Fibroblast of villous mesenchyme (primary cell): ENCODE data around the gene PEPD. TPM values are rescaled to one million over a fixed set of nuclear protein-coding genes. Genes with fewer than 3 reads are reported as not detected.

ENCODE experiments used
- DNase-seq: peaks from one replicate; pipeline ENCODE4 v3.0.0-alpha.2; 2010; ENCODE audit warnings: low read depth
- H3K4me3 ChIP-seq: 2 replicates; pipeline ENCODE4 v1.5.1; 2011; ENCODE audit warnings: low read depth, mild to moderate bottlenecking, low read length
- CTCF ChIP-seq: IDR thresholded peaks from 2 replicates; pipeline ENCODE4 v1.5.1; 2012; ENCODE audit warnings: low read depth, mild to moderate bottlenecking, low read length; ENCODE audit not compliant: insufficient read depth
- total RNA-seq: library from RNA; depleted of rRNA; stranded (reverse); fragments of >200 nt; gene quantifications from 2 replicates; pipeline ENCODE4 v1.2.3, GENCODE V29; 2012

Gene PEPD
- total RNA-seq, 1 donor: 66.1 TPM

- no peak for DNase-seq
- no peak overlapping the region for H3K4me3 ChIP-seq
- no peak for TF ChIP-seq CTCF
Observed at GRCh38 chr19:33426621-33427361, 94.8 kb downstream of the PEPD start.

GRCh38 chr19:33424181-33424580 lies 97.4 kb downstream of the PEPD start:
- no peak overlapping the region for H3K4me3 ChIP-seq
- no peak for TF ChIP-seq CTCF
- no peak for DNase-seq

GRCh38 chr19:33422369-33423180 lies 99.0 kb downstream of the PEPD start:
- TF ChIP-seq CTCF: no peak
- H3K4me3 ChIP-seq: no peak overlapping the region
- DNase-seq: no peak

- no peak for DNase-seq
- no peak overlapping the region for H3K4me3 ChIP-seq
- no peak for TF ChIP-seq CTCF
Observed at GRCh38 chr19:33421368-33421767, 100.2 kb downstream of the PEPD start.

GRCh38 chr19:33420821-33421220 lies 100.8 kb downstream of the PEPD start:
- TF ChIP-seq CTCF: no peak
- no peak for DNase-seq
- no peak overlapping the region for H3K4me3 ChIP-seq

GRCh38 chr19:33419788-33420130 lies 101.8 kb downstream of the PEPD start:
- H3K4me3 ChIP-seq: no peak overlapping the region
- no peak for DNase-seq
- no peak for TF ChIP-seq CTCF
